HEK293 (cell line): Measurements from ENCODE around the gene UST.

Experiments
- ATF2 ChIP-seq: fragments of 450-650 bp; formaldehyde crosslinking; IDR thresholded peaks from 2 replicates; pipeline ENCODE4 v1.5.1; 2016; ENCODE audit warnings: missing biosample characterization, missing genetic modification characterization, low read depth
- CTCF ChIP-seq: fragments of 450-650 bp; formaldehyde crosslinking; IDR thresholded peaks from 2 replicates; pipeline ENCODE4 v1.5.1; 2016; ENCODE audit warnings: missing biosample characterization, missing genetic modification characterization
- IKZF3 ChIP-seq: fragments of 450-650 bp; IDR thresholded peaks from 2 replicates; pipeline ENCODE4 v1.5.0; 2018; ENCODE audit warnings: missing biosample characterization, mild to moderate bottlenecking, missing genetic modification characterization, moderate library complexity
- REST ChIP-seq: fragments of 450-650 bp; formaldehyde crosslinking; IDR thresholded peaks from 2 replicates; pipeline ENCODE4 v1.5.1; 2016; ENCODE audit warnings: missing biosample characterization, missing genetic modification characterization
- SETDB1 ChIP-seq: IDR thresholded peaks from one replicate; pipeline ENCODE4 v1.6.1; 2017; ENCODE audit warnings: mild to moderate bottlenecking, low read length, moderate library complexity, mixed read lengths; ENCODE audit not compliant: insufficient read length
- YY1 ChIP-seq: fragments of 450-650 bp; formaldehyde crosslinking; IDR thresholded peaks from 2 replicates; pipeline ENCODE4 v1.5.1; 2018; ENCODE audit warnings: missing biosample characterization, missing genetic modification characterization
- ZBTB21 ChIP-seq: fragments of 450-650 bp; formaldehyde crosslinking; IDR thresholded peaks from 2 replicates; pipeline ENCODE4 v1.5.1; 2017; ENCODE audit warnings: missing biosample characterization, missing genetic modification characterization
- ZNF132 ChIP-seq: fragments of 450-650 bp; formaldehyde crosslinking; IDR thresholded peaks from 2 replicates; pipeline ENCODE4 v1.5.1; 2017; ENCODE audit warnings: missing biosample characterization, missing genetic modification characterization, borderline replicate concordance
- ZNF19 ChIP-seq: fragments of 450-650 bp; formaldehyde crosslinking; IDR thresholded peaks from 2 replicates; pipeline ENCODE4; 2016; ENCODE audit warnings: missing biosample characterization, missing genetic modification characterization, low read depth
- ZNF362 ChIP-seq: fragments of 450-650 bp; formaldehyde crosslinking; IDR thresholded peaks from 2 replicates; pipeline ENCODE4 v1.5.1; 2016; ENCODE audit warnings: missing biosample characterization, missing genetic modification characterization
- ZNF768 ChIP-seq: fragments of 450-650 bp; formaldehyde crosslinking; IDR thresholded peaks from 2 replicates; pipeline ENCODE4 v1.5.1; 2018; ENCODE audit warnings: missing biosample characterization, mild to moderate bottlenecking, missing genetic modification characterization
- ZNF785 ChIP-seq: fragments of 450-650 bp; formaldehyde crosslinking; IDR thresholded peaks from 2 replicates; pipeline ENCODE4 v1.5.1; 2016; ENCODE audit warnings: missing biosample characterization, missing genetic modification characterization

GRCh38 chr6:148845464-148845863 is 98.6 kb downstream of the UST start:
- TF ChIP-seq REST: no peak
- TF ChIP-seq ZNF19 (tag by site-specific recombination): no peak
- TF ChIP-seq SETDB1: no peak
- no peak for TF ChIP-seq ZNF768 (tag by site-specific recombination)
- no peak for TF ChIP-seq ZNF132 (tag by site-specific recombination)
- TF ChIP-seq CTCF (tag by site-specific recombination): no peak
- TF ChIP-seq ATF2 (tag by site-specific recombination): no peak
- no peak for TF ChIP-seq IKZF3 (tag by site-specific recombination)
- no peak for TF ChIP-seq YY1 (tag by site-specific recombination)
- TF ChIP-seq ZBTB21 (tag by site-specific recombination): no peak
- no peak for TF ChIP-seq ZNF785
- TF ChIP-seq ZNF362 (tag by site-specific recombination): no peak
